Measurements from ENCODE around the gene GJC2. TPM values are rescaled to one million over a fixed set of nuclear protein-coding genes. Genes with fewer than 3 reads are reported as not detected.
"Not testable (repeated sequence)": the region's sequence is repeated elsewhere in the genome, so short reads cannot be mapped to it uniquely, and the experiment has no call there.

The GJC2 gene
- total and polyA plus RNA-seq, 4 donors = 10.4 to 20.3 (median 18.1) TPM

DNA sequence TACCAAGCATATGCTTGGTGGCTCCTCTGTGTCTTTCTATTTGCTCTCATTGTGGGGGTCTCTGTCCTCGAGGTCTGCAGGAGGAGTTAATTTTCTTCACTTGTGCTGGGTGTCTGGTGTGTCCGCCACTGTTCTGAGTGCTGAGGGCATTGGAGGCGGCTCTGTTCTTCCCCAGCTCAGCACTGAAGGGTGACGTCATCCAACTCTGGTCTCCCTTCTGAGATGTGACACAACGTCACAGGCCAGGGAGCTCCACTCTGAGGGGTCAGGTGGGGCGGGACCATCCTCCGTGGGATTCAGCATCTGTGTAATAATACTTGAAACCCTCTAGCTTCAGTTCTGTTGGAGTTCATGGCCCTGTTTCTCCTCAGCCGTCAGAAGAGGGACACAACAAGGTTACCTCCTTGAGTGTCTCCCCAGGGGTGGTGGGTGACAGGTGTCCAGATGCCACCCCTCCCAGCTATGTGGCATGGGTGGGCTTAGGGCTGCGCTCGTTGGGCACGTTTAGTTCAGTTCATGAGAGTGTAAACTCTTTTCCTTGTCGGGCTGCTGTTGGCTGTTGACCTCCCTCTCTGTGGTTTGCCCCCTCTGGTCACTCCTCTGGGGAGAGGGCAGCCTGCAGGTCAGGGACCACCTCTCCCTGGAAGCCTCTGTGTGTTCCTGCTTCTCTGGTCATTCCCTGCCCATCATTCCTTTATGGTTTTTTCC is 19.0 kb downstream of the GJC2 start:
- H3K27ac ChIP-seq (ENCODE audit: low read depth, low read length) = no peak overlapping the region
- no peaks in the 10 kb centered on the region for H3K27me3 ChIP-seq (ENCODE audit: control insufficient read depth, insufficient read depth, low read length)
- no peak overlapping the region for H3K4me3 ChIP-seq (ENCODE audit: low read depth, low read length)
- H3K36me3 ChIP-seq (ENCODE audit: control insufficient read depth, insufficient read depth, low read length) = peaks cover 39% of the 10 kb centered on the region
- 83% methylated on average over 10 of the region's 12 CpGs for WGBS (ENCODE audit: insufficient coverage)
- H3K4me1 ChIP-seq (ENCODE audit: control insufficient read depth, insufficient read depth, low read length) = peaks cover 24% of the 10 kb centered on the region
- no peaks in the 10 kb centered on the region for H3K9me3 ChIP-seq (ENCODE audit: control insufficient read depth, insufficient read depth, low read length)
- no peak for DNase-seq (ENCODE audit: low read depth in 4 of 6, low spot score in 6 of 6)

DNA sequence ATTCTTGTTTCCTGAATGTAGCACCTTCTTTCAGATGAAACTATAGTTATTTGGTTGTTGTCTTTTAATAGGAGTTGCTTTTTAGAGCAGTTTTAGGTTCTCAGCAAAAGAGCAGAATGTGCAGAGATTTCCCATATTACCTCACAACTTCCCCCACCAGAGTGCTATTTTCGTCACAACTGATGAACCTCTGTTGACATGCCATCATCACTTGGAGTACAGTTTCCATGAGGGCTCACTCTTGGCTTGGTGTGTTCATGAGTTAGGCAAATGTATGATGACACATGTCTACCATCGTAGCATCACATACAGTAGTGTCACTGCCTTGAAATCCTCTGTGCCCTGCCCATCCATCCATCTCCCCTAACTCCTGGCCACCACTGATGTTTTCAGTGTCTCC is 19.6 kb downstream of the GJC2 start:
- peaks cover 19% of the 10 kb centered on the region for H3K4me1 ChIP-seq (ENCODE audit: control insufficient read depth, insufficient read depth, low read length)

DNA sequence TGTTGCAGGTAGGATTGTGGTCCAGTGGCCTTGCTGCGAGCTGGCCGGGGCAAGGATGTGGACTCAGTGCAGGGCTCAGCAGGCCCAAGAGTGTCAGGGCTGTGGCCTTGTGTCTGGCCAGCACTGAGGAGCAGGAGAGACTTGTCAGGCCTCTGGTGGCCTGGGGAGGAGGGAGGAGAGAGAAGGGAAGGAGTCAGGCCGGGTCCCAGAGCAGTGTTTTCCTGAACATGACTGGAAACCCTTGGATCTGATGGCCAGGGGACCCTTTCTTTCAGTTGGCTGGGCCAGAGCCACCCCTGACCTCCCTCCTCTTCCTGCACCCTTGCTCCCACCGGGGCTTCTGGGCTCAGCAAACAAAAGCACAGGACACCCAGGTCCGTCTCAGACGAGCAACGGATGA is 20.9 kb downstream of the GJC2 start:
- Histone ChIP-seq H3K9me3 (ENCODE audit: control insufficient read depth, insufficient read depth, low read length) (no peaks in the 10 kb centered on the region), H3K4me1 (ENCODE audit: control insufficient read depth, insufficient read depth, low read length) (peaks cover 9% of the 10 kb centered on the region), H3K27ac (ENCODE audit: low read depth, low read length) (no peak overlapping the region), H3K27me3 (ENCODE audit: control insufficient read depth, insufficient read depth, low read length) (no peaks in the 10 kb centered on the region), H3K4me3 (ENCODE audit: low read depth, low read length) (no peak overlapping the region), H3K36me3 (ENCODE audit: control insufficient read depth, insufficient read depth, low read length) (peaks cover 51% of the 10 kb centered on the region)
- WGBS (ENCODE audit: insufficient coverage) = 87% methylated on average over 7 of the region's 7 CpGs
- no peak for DNase-seq (ENCODE audit: low read depth in 4 of 6, low spot score in 6 of 6)

More for the DNA sequence above, 19.6 kb downstream of the GJC2 start:
- no peak for DNase-seq (ENCODE audit: low read depth in 4 of 6, low spot score in 6 of 6)
- Histone ChIP-seq H3K27me3 (ENCODE audit: control insufficient read depth, insufficient read depth, low read length) (no peaks in the 10 kb centered on the region), H3K4me3 (ENCODE audit: low read depth, low read length) (no peak overlapping the region), H3K36me3 (ENCODE audit: control insufficient read depth, insufficient read depth, low read length) (peaks cover 39% of the 10 kb centered on the region), H3K9me3 (ENCODE audit: control insufficient read depth, insufficient read depth, low read length) (no peaks in the 10 kb centered on the region), H3K27ac (ENCODE audit: low read depth, low read length) (no peak overlapping the region)
- WGBS (ENCODE audit: insufficient coverage) = no CpG with 5 or more reads among the region's 2 CpGs

DNA sequence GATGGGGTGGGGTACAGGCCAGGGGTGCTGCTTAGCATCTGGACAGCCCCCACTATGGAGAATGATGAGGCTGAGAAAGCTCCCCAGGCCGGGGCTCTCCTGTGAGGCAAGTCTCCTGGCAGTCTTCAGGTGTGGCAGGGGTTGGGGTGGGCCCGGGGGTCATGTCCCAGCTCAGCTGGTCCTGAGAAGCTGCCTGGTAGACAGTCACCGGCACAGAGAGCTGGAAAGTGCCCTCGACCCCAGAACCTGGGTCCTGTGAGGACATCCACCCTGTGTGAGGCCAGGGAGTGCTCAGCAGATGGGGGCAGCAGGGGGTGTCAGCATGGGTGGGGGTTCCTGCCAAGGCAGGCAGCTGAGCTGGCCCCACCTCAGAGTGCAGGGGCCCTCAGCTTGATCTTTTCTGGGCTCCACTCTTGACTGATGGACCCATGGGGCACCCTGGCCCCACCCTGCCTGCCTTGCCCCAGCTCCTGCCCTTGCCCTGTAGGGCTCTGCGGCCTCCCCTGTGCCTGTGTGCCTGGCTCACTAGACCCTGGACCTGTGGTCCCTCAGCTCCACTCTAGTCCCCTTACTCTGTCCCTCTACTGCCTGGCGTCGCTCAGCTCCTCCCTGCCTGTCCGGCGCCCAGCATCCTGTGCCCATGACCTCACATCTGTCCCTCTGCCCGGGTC is 21.6 kb downstream of the GJC2 start:
- 80% methylated on average over 9 of the region's 10 CpGs for WGBS (ENCODE audit: insufficient coverage)
- H3K27ac ChIP-seq (ENCODE audit: low read depth, low read length) = no peak overlapping the region
- H3K27me3 ChIP-seq (ENCODE audit: control insufficient read depth, insufficient read depth, low read length) = no peaks in the 10 kb centered on the region
- peaks cover 8% of the 10 kb centered on the region for H3K4me1 ChIP-seq (ENCODE audit: control insufficient read depth, insufficient read depth, low read length)
- H3K9me3 ChIP-seq (ENCODE audit: control insufficient read depth, insufficient read depth, low read length) = no peaks in the 10 kb centered on the region
- DNase-seq (ENCODE audit: low read depth in 4 of 6, low spot score in 6 of 6) = no peak
- peaks cover 58% of the 10 kb centered on the region for H3K36me3 ChIP-seq (ENCODE audit: control insufficient read depth, insufficient read depth, low read length)
- no peak overlapping the region for H3K4me3 ChIP-seq (ENCODE audit: low read depth, low read length)

DNA sequence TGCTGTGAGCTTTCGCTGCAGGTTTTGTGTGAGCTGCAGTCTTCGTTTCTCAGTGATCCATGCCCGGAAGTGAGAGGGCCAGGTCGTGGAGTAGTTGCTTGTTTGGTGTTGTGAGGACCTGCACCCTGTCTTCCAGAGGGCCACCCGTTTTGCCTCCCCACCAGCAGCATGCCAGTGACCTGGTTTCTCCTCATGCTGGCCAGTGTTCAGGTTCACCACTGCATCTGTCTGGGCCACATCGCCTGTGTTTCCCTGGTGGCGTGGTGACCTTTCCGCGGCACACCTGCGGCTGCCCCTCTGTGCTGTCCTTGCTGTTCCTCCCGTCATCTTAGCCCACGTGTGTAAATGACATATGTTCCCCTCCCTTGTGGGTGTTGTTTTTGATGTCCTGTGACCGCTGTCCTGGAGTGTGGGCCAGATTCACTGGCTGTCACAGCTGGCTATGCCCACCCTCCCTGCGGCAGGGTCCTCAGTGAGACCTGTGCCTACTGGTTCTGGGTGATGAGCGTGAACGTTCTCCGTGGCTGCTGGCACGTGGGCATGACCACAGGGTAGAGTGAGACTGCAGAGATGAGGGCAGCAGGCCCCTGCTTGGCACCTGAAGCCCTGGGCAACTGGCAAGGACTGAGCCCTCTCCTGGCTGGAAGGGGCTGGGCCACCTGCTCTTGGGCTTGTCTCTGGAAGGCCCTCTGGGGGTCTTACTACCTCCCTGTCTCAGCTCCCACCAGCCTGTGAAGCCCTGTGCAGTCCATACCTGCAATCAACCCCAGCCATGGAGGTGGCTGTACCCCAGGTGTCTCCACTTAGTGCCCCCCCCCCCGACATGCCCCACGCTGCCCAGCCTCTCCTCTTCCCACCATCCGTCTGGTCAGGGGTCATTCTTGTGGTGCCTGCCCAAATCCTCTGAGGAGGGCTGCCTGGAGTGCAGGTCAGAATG is 23.1 kb downstream of the GJC2 start:
- no peak for DNase-seq (ENCODE audit: low read depth in 4 of 6, low spot score in 6 of 6)
- 90% methylated on average over 15 of the region's 21 CpGs for WGBS (ENCODE audit: insufficient coverage)
- no peaks in the 10 kb centered on the region for H3K27me3 ChIP-seq (ENCODE audit: control insufficient read depth, insufficient read depth, low read length)
- H3K4me3 ChIP-seq (ENCODE audit: low read depth, low read length) = no peak overlapping the region
- no peak overlapping the region for H3K27ac ChIP-seq (ENCODE audit: low read depth, low read length)
- H3K4me1 ChIP-seq (ENCODE audit: control insufficient read depth, insufficient read depth, low read length) = peaks cover 9% of the 10 kb centered on the region
- H3K9me3 ChIP-seq (ENCODE audit: control insufficient read depth, insufficient read depth, low read length) = no peaks in the 10 kb centered on the region
- H3K36me3 ChIP-seq (ENCODE audit: control insufficient read depth, insufficient read depth, low read length) = peaks cover 68% of the 10 kb centered on the region

DNA sequence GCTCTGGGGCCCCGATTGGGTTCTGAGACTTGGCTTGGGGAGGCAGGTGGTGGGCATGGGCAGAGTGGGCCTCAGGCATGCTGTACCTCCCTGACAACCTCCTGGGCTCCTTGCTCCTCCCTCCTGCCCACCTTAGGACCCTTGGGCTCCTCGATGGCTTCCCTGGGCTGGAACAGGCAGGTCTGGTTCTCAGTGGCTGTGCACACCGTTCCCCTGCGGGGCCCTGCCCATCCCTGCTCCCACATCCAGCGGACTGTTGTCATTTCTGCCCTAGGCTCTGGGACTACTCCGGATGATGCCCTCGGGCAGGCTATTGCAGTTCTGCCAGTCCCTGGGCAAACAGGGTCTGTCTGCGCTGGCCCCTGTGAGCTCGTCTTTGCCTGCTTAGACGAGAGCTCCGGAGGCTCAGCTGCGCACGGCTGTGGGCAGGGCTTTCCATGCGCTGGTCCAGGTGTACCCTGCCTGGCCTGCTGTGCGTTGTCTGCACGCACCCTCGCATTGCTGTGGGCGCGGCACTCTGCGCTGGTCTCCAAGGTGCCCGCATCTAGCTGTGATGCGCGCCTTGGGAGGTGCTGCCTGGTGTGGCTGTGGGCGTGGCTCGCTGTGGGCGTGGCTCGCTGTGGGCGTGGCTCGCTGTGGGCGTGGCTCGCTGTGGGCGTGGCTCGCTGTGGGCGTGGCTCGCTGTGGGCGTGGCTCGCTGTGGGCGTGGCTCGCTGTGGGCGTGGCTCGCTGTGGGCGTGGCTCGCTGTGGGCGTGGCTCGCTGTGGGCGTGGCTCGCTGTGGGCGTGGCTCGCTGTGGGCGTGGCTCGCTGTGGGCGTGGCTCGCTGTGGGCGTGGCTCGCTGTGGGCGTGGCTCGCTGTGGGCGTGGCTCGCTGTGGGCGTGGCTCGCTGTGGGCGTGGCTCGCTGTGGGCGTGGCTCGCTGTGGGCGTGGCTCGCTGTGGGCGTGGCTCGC is 24.1 kb downstream of the GJC2 start:
- not testable (repeated sequence) for H3K4me3 ChIP-seq (ENCODE audit: low read depth, low read length); H3K27ac ChIP-seq (ENCODE audit: low read depth, low read length); DNase-seq (ENCODE audit: low read depth in 4 of 6, low spot score in 6 of 6)

DNA sequence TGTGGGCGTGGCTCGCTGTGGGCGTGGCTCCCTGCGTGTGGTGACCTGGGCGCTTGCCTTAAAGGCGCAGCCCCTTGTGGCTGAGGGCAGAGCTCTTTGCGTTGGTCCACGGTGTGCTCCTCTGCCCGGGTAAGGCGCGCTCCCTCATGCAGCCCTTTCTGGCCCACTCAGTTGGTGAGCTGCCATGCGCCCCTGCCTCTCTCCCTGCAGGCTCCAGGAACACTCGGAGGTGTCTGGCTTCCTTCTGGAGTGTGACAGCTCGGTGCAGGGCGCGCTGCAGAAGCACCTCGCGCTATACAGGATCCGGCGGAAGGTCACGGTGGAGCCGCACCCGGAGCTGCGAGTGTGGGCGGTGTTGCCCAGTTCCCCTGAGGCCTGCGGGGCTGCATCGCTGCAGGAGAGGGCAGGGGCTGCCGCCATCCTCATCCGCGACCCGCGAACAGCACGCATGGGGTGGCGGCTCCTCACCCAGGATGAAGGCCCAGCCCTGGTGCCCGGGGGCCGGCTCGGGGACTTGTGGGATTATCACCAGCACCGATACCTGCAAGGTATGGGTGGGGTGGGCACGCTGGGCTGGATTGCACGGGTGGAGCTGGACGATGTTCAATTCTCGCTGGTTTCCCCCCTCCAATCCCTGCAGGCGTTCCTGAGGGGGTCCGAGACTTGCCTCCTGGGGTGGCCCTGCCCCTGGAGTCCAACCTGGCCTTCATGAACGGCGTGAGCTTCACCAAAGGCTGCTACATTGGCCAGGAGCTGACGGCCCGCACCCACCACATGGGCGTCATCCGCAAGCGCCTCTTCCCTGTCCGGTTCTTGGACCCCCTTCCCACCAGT is 25.0 kb downstream of the GJC2 start:
- no peak for DNase-seq (ENCODE audit: low read depth in 4 of 6, low spot score in 6 of 6)
- Histone ChIP-seq H3K4me3 (ENCODE audit: low read depth, low read length) (no peak overlapping the region), H3K27me3 (ENCODE audit: control insufficient read depth, insufficient read depth, low read length) (no peaks in the 10 kb centered on the region), H3K9me3 (ENCODE audit: control insufficient read depth, insufficient read depth, low read length) (no peaks in the 10 kb centered on the region), H3K4me1 (ENCODE audit: control insufficient read depth, insufficient read depth, low read length) (peaks cover 9% of the 10 kb centered on the region), H3K27ac (ENCODE audit: low read depth, low read length) (no peak overlapping the region), H3K36me3 (ENCODE audit: control insufficient read depth, insufficient read depth, low read length) (peaks cover 67% of the 10 kb centered on the region)
- WGBS (ENCODE audit: insufficient coverage) = 85% methylated on average over 52 of the region's 52 CpGs

More for the DNA sequence above, 24.1 kb downstream of the GJC2 start:
- peaks cover 69% of the 10 kb centered on the region for H3K36me3 ChIP-seq (ENCODE audit: control insufficient read depth, insufficient read depth, low read length)
- not testable (repeated sequence) for H3K27me3 ChIP-seq (ENCODE audit: control insufficient read depth, insufficient read depth, low read length); H3K4me1 ChIP-seq (ENCODE audit: control insufficient read depth, insufficient read depth, low read length); H3K9me3 ChIP-seq (ENCODE audit: control insufficient read depth, insufficient read depth, low read length)
- 55% methylated on average over 29 of the region's 69 CpGs for WGBS (ENCODE audit: insufficient coverage)

DNA sequence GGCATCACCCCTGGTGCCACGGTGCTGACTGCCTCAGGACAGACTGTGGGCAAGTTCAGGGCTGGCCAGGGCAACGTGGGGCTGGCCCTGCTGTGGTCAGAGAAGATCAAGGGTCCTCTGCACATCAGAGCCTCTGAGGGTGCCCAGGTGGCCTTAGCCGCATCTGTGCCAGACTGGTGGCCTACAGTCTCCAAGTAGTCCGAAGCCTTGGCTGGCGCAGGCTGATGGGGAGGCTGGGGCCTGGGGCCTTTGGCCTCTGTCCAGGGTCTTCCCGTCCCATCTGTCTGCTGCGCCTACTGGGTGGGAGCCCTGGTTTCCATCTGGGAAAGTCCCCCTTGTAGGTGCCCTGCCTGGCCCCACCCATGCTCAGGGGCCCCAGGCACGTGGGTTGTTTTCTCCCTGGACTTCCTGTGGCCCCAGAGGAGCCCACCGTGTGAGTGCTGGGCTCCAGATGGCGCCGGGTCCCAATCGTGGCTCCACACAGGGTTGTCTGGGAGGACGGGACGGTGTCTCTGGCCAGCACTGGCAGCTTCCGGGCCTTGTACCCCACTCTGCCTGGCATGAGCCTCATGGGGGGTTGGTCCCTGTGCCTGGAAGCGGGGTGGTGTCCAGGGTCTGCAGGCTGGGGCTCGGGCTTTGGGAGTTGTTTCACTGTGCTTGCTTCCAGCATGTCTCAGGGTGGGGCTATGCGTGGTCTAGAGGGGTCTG is 25.7 kb downstream of the GJC2 start:
- Histone ChIP-seq H3K27ac (ENCODE audit: low read depth, low read length) (no peak overlapping the region), H3K4me3 (ENCODE audit: low read depth, low read length) (no peak overlapping the region), H3K9me3 (ENCODE audit: control insufficient read depth, insufficient read depth, low read length) (no peaks in the 10 kb centered on the region), H3K36me3 (ENCODE audit: control insufficient read depth, insufficient read depth, low read length) (peaks cover 61% of the 10 kb centered on the region), H3K27me3 (ENCODE audit: control insufficient read depth, insufficient read depth, low read length) (no peaks in the 10 kb centered on the region), H3K4me1 (ENCODE audit: control insufficient read depth, insufficient read depth, low read length) (peaks cover 9% of the 10 kb centered on the region)
- WGBS (ENCODE audit: insufficient coverage) = 93% methylated on average over 18 of the region's 18 CpGs
- DNase-seq (ENCODE audit: low read depth in 4 of 6, low spot score in 6 of 6) = no peak
